ENCODE results near the gene HERC4. TPM values are rescaled to one million over a fixed set of nuclear protein-coding genes. Genes with fewer than 3 reads are reported as not detected.

HERC4 gene
- total RNA-seq, 1 donor = 125 TPM

DNA sequence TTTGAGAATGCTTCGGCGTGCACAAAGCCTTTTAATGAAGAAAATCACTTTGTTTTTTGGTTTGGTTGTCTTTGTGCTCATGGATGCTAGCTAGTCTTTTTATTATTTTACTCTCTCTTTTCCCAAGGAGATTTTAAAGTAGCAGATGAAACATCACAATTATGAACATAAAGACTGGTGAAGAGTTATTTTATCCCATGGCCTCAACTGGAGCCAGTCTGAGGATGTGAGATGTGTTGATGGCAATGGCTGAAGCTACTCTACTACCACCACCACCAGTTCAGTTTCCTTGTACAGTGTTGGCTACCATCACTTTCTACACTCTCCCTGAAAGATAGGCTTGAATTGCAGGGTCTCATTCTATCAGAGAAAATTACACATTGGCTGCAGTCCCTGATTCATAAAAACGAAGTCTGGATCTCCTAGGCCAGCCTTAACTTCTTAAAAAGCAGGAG, 494 bp upstream of the HERC4 start:
- Histone ChIP-seq H3K79me2 (ENCODE audit: insufficient read depth, low read length) (peaks cover 45% of the 10 kb centered on the region), H2AFZ (ENCODE audit: low read length) (peak overlapping the region; percentile 90), H3K9me3 (ENCODE audit: low read depth, low read length) (no peaks in the 10 kb centered on the region), H3K4me2 (ENCODE audit: insufficient read depth, low read length) (peak overlapping the region; percentile 90), H4K20me1 (ENCODE audit: insufficient read depth, low read length) (peaks cover 15% of the 10 kb centered on the region), H3K36me3 (ENCODE audit: insufficient read depth, low read length) (peaks cover 12% of the 10 kb centered on the region), H3K27ac (ENCODE audit: low read depth, low read length) (peak overlapping the region; percentile 42), H3K4me1 (ENCODE audit: insufficient read depth, low read length) (peaks cover 13% of the 10 kb centered on the region), H3K27me3 (ENCODE audit: insufficient read depth, low read length) (no peaks in the 10 kb centered on the region), H3K4me3 (ENCODE audit: insufficient read depth, low read length) (peak overlapping the region; percentile 95)
- no peak for TF ChIP-seq CTCF (IDR thresholded peaks at IDR 0.05; ENCODE audit: extremely low read depth, low read depth, low read length)
- DNase-seq (ENCODE audit: insufficient read length, low spot score, missing footprints) = no peak

GRCh38 chr10:68074031-68074774, 880 bp downstream of the HERC4 start:
- H3K79me2 ChIP-seq (ENCODE audit: insufficient read depth, low read length) = peaks cover 58% of the 10 kb centered on the region
- H2AFZ ChIP-seq (ENCODE audit: low read length) = no peak overlapping the region
- peak; percentile 62 for DNase-seq (ENCODE audit: insufficient read length, low spot score, missing footprints)
- H3K27ac ChIP-seq (ENCODE audit: low read depth, low read length) = peak overlapping the region; percentile 93
- no peaks in the 10 kb centered on the region for H3K9me3 ChIP-seq (ENCODE audit: low read depth, low read length)
- H3K4me1 ChIP-seq (ENCODE audit: insufficient read depth, low read length) = peaks cover 19% of the 10 kb centered on the region
- no peak for TF ChIP-seq CTCF (IDR thresholded peaks at IDR 0.05; ENCODE audit: extremely low read depth, low read depth, low read length)
- H3K36me3 ChIP-seq (ENCODE audit: insufficient read depth, low read length) = peaks cover 24% of the 10 kb centered on the region
- peaks cover 19% of the 10 kb centered on the region for H4K20me1 ChIP-seq (ENCODE audit: insufficient read depth, low read length)
- peak overlapping the region; percentile 84 for H3K4me2 ChIP-seq (ENCODE audit: insufficient read depth, low read length)
- no peaks in the 10 kb centered on the region for H3K27me3 ChIP-seq (ENCODE audit: insufficient read depth, low read length)
- peak overlapping the region; percentile 95 for H3K4me3 ChIP-seq (ENCODE audit: insufficient read depth, low read length)

DNA sequence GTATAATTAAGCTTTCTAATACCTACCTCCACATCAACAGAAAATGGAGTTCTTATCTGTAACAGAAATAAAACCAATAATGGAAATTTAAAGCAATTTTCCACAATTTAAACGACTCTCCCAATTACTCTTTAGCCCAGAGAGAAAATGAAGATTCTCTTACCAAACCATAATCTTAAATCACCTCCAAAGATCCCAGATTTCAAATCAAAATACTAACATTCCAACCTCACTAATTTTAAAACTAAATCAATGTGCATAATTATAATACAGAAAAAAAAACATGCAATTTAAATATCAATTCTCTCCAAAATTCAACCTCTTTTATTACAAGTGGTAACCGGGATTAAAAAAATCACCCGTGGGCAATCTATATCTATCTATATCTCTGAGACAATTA, 1.5 kb downstream of the HERC4 start:
- Histone ChIP-seq H3K9me3 (ENCODE audit: low read depth, low read length) (no peaks in the 10 kb centered on the region), H3K27me3 (ENCODE audit: insufficient read depth, low read length) (no peaks in the 10 kb centered on the region), H3K4me2 (ENCODE audit: insufficient read depth, low read length) (peak overlapping the region; percentile 84), H3K36me3 (ENCODE audit: insufficient read depth, low read length) (peaks cover 28% of the 10 kb centered on the region), H3K79me2 (ENCODE audit: insufficient read depth, low read length) (peaks cover 64% of the 10 kb centered on the region), H3K4me1 (ENCODE audit: insufficient read depth, low read length) (peaks cover 22% of the 10 kb centered on the region), H3K27ac (ENCODE audit: low read depth, low read length) (peak overlapping the region; percentile 93), H3K4me3 (ENCODE audit: insufficient read depth, low read length) (peak overlapping the region; percentile 95), H4K20me1 (ENCODE audit: insufficient read depth, low read length) (peaks cover 21% of the 10 kb centered on the region), H2AFZ (ENCODE audit: low read length) (no peak overlapping the region)
- no peak for DNase-seq (ENCODE audit: insufficient read length, low spot score, missing footprints)
- no peak for TF ChIP-seq CTCF (IDR thresholded peaks at IDR 0.05; ENCODE audit: extremely low read depth, low read depth, low read length)

DNA sequence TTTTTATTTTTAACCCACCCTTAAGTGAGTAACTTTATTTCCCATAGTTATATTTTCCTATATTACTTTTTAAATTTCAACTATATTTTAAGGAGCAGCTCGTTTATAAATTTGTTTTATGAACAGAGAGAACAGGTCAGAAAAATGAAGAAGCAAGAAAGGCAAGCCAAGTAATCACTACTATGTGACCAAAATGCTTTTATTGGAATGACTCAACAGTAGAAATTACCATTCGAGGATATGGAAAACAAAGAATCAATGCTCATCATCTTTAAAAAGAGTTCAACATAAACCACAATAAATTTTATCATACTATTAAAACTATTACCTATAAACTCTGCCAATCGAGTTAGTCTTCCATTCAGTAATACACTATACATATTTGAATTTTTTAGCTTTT, 7.6 kb downstream of the HERC4 start:
- Histone ChIP-seq H3K4me2 (ENCODE audit: insufficient read depth, low read length) (peak overlapping the region; percentile 8), H3K36me3 (ENCODE audit: insufficient read depth, low read length) (peaks cover 45% of the 10 kb centered on the region), H2AFZ (ENCODE audit: low read length) (no peak overlapping the region), H3K9me3 (ENCODE audit: low read depth, low read length) (no peaks in the 10 kb centered on the region), H3K79me2 (ENCODE audit: insufficient read depth, low read length) (peaks cover 97% of the 10 kb centered on the region), H3K27ac (ENCODE audit: low read depth, low read length) (peak overlapping the region; percentile 24), H4K20me1 (ENCODE audit: insufficient read depth, low read length) (peaks cover 25% of the 10 kb centered on the region), H3K4me3 (ENCODE audit: insufficient read depth, low read length) (no peak overlapping the region), H3K4me1 (ENCODE audit: insufficient read depth, low read length) (peaks cover 34% of the 10 kb centered on the region), H3K27me3 (ENCODE audit: insufficient read depth, low read length) (no peaks in the 10 kb centered on the region)
- DNase-seq (ENCODE audit: insufficient read length, low spot score, missing footprints) = no peak
- no peak for TF ChIP-seq CTCF (IDR thresholded peaks at IDR 0.05; ENCODE audit: extremely low read depth, low read depth, low read length)
